ENCODE data around the gene PHF12.

- TF ChIP-seq CTCF (IDR thresholded peaks at IDR 0.05) (no peak), POLR2AphosphoS5 (IDR thresholded peaks at IDR 0.05; ENCODE audit: low read depth, low read length) (no peak), REST (IDR thresholded peaks at IDR 0.05; ENCODE audit: insufficient read depth in 1 of 2, low read depth in 2 of 2, low read length in 1 of 2) (no peak), SIN3A (IDR thresholded peaks at IDR 0.05; ENCODE audit: borderline replicate concordance, insufficient read depth, low read depth, low read length) (no peak)
These were observed 85.2 kb downstream of the PHF12 start for GRCh38 chr17:28865946-28866752.
